DOHH2 (cell line): ENCODE measurements around the gene TGM2.

Source experiments
- H3F3A ChIP-seq: fragments of 200-600 bp; sonication (generic), shearing (Covaris generic); 2 replicates; pipeline ENCODE4 v1.6.0; 2016; ENCODE audit warnings: antibody characterized with exemption, mild to moderate bottlenecking; ENCODE audit not compliant: control insufficient read depth, insufficient read depth
- H3K27ac ChIP-seq: fragments of 200-600 bp; sonication (generic); 2 replicates; pipeline ENCODE4 v1.5.1; 2014; ENCODE audit warnings: low read depth, mild to moderate bottlenecking, low read length, moderate library complexity
- H3K27me3 ChIP-seq: fragments of 200-600 bp; sonication (generic); 2 replicates; pipeline ENCODE4 v1.6.1; 2014; ENCODE audit warnings: mild to moderate bottlenecking, low read length, mixed read lengths; ENCODE audit not compliant: control insufficient read depth
- H3K36me3 ChIP-seq: fragments of 200-600 bp; sonication (generic); 2 replicates; pipeline ENCODE4 v1.6.1; 2014; ENCODE audit warnings: mild to moderate bottlenecking, low read length, moderate library complexity, mixed read lengths; ENCODE audit not compliant: control insufficient read depth
- H3K4me1 ChIP-seq: fragments of 200-600 bp; sonication (generic); 2 replicates; pipeline ENCODE4 v1.6.1; 2014; ENCODE audit warnings: mild to moderate bottlenecking, low read length, mixed read lengths; ENCODE audit not compliant: control insufficient read depth
- H3K4me2 ChIP-seq: fragments of 200-600 bp; sonication (generic); 2 replicates; pipeline ENCODE4 v1.6.0; 2014; ENCODE audit warnings: mild to moderate bottlenecking, low read length, moderate library complexity
- H3K4me3 ChIP-seq: fragments of 200-600 bp; sonication (generic); 2 replicates; pipeline ENCODE4 v1.5.1; 2014; ENCODE audit warnings: mild to moderate bottlenecking, low read length, mixed read lengths
- H3K79me2 ChIP-seq: fragments of 200-600 bp; sonication (generic); 2 replicates; pipeline ENCODE4 v1.6.1; 2014; ENCODE audit warnings: mild to moderate bottlenecking, low read length, mixed read lengths; ENCODE audit not compliant: control insufficient read depth
- H3K9me2 ChIP-seq: fragments of 200-600 bp; sonication (generic); replicated peaks from 2 replicates; pipeline ENCODE4 v1.6.1; 2014; ENCODE audit warnings: mild to moderate bottlenecking, low read length, mixed read lengths; ENCODE audit not compliant: control insufficient read depth
- H3K9me3 ChIP-seq: fragments of 200-600 bp; sonication (generic); 2 replicates; pipeline ENCODE4 v1.6.1; 2014; ENCODE audit warnings: antibody characterized with exemption, low read length, mixed read lengths; ENCODE audit not compliant: control insufficient read depth, insufficient read depth
- H4K20me1 ChIP-seq: fragments of 200-600 bp; sonication (generic); 2 replicates; pipeline ENCODE4 v1.6.0; 2014; ENCODE audit warnings: low read depth, mild to moderate bottlenecking, antibody characterized with exemption, low read length, moderate library complexity; ENCODE audit not compliant: control insufficient read depth, insufficient read depth
- EZH2phosphoT487 ChIP-seq: fragments of 200-600 bp; sonication (generic); IDR thresholded peaks from 2 replicates; pipeline ENCODE4 v1.6.1; 2017; ENCODE audit warnings: borderline replicate concordance, mild to moderate bottlenecking, antibody characterized with exemption, low read length, moderate library complexity, mixed read lengths
- TF ChIP-seq, protein P1 (sequence below): fragments of 200-600 bp; sonication (generic); IDR thresholded peaks from one replicate; pipeline ENCODE4 v1.5.1; 2014; ENCODE audit warnings: antibody characterized with exemption, mild to moderate bottlenecking, low read depth, low read length; ENCODE audit not compliant: poor library complexity, severe bottlenecking

TGM2 gene

DNA sequence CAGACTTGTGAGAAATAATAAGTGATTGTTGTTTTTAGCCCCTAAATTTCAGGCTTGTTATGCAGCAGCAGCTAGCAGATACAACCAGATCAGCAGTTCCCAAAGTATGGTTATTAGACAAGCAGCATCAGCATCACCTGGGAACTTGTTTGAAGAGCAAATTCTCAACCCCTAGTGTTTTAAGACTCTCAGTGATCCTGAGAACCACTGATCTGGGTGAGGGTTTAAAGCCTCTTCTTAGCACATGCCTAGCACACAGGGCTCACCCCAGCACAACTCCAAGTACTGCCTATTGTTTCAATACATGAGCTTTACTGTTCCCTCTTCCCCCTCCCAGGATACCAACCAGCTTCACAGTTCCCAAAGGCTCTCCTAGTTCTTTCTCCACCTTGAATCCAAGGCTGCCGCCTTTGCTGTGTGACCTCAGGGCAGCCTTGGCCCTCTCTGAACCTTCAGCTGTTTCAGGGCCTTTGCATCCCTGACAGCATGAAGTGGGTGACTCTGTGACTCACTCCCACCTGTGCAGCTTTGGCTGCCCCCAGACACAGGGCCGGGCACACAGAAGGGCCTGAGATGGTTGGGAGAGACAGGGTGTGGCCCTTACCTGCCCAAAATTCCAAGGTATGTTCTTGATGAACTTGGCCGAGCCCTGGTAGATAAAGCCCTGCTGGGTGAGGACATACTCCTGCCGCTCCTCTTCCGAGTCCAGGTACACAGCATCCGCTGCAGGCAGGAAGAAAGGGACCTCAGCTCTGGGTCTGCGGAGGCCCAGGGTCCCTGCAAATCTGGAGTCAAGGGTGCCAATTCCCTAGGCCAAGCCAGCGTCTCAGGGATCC lies 14.5 kb downstream of the TGM2 start:
- no peaks in the 10 kb centered on the region for H3K9me3 ChIP-seq
- H3K4me2 ChIP-seq = no peak overlapping the region
- no peaks in the 10 kb centered on the region for H3K9me2 ChIP-seq
- H3K4me1 ChIP-seq = no peaks in the 10 kb centered on the region
- no peak overlapping the region for H3K27ac ChIP-seq
- H3K36me3 ChIP-seq = no peaks in the 10 kb centered on the region
- TF ChIP-seq, protein P1, sequence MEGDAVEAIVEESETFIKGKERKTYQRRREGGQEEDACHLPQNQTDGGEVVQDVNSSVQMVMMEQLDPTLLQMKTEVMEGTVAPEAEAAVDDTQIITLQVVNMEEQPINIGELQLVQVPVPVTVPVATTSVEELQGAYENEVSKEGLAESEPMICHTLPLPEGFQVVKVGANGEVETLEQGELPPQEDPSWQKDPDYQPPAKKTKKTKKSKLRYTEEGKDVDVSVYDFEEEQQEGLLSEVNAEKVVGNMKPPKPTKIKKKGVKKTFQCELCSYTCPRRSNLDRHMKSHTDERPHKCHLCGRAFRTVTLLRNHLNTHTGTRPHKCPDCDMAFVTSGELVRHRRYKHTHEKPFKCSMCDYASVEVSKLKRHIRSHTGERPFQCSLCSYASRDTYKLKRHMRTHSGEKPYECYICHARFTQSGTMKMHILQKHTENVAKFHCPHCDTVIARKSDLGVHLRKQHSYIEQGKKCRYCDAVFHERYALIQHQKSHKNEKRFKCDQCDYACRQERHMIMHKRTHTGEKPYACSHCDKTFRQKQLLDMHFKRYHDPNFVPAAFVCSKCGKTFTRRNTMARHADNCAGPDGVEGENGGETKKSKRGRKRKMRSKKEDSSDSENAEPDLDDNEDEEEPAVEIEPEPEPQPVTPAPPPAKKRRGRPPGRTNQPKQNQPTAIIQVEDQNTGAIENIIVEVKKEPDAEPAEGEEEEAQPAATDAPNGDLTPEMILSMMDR = no peak
- no peak for TF ChIP-seq EZH2phosphoT487
- no peaks in the 10 kb centered on the region for H4K20me1 ChIP-seq
- H3K4me3 ChIP-seq = no peak overlapping the region
- no peaks in the 10 kb centered on the region for H3K79me2 ChIP-seq
- H3F3A ChIP-seq = no peaks in the 10 kb centered on the region
- peaks cover 6% of the 10 kb centered on the region for H3K27me3 ChIP-seq

DNA sequence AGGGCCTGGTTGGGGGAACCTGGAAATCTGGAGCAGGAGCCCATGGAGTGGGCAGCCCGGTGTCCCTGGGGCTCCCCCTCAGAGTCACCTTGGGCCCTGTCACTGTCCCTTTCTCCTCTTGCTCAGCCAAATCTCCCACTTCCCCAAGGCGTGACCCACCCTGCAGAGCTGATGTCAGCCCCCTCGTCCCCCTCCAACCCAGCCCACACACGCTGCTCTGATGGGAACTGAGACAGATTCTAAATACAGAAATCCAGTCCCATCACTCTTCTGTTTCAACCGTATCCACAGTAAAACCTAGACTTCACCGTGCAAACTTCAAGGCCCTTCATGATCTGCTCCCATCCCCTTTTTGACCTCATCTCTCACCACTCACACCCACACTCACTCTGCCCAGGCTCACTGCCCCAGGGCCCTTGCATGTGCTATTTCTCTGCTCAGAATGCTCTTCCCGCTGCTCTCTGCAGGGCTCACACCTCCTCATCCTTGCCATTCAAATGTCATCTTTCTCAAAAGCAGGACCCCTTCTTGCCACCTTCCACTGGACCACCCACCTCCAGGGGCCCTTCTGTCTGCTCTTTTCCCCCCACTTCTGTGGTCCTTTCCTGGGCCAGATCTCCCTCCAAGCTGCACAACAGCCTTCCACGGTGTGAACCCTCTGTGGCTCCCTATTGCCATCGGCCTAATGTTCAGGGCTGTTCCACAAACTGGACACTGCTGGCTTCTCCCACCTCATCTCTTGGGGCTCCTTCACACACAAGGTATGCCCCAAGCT lies 16.6 kb downstream of the TGM2 start:
- Histone ChIP-seq H3K36me3 (no peaks in the 10 kb centered on the region), H3K27ac (no peak overlapping the region)

DNA sequence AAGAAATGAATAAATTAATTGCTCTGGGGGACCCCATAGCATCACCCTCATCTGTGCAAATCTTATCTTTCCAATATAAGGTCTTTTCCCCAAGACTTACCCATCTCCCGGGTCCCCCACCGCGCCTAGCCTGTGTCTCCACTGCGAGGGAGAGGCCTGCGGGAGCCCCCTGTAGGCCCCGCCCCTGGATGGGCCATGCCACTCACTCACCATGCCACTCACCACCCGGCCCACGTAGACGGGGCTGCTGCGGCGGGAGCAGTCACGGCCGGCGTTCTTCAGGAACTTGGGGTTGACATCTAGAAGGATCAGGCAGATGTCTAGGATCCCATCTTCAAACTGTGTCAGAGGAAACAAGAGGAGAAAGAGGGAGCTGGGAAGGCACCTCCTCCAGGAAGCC lies 17.3 kb downstream of the TGM2 start:
- Histone ChIP-seq H3K9me3 (no peaks in the 10 kb centered on the region), H4K20me1 (no peaks in the 10 kb centered on the region), H3K27ac (no peak overlapping the region), H3K9me2 (no peaks in the 10 kb centered on the region), H3K4me3 (no peak overlapping the region), H3F3A (no peaks in the 10 kb centered on the region), H3K36me3 (no peaks in the 10 kb centered on the region), H3K79me2 (no peaks in the 10 kb centered on the region), H3K4me2 (no peak overlapping the region), H3K27me3 (peaks cover 6% of the 10 kb centered on the region), H3K4me1 (no peaks in the 10 kb centered on the region)
- TF ChIP-seq EZH2phosphoT487 = no peak
- TF ChIP-seq, protein P1 = no peak

More for the DNA sequence above, 16.6 kb downstream of the TGM2 start:
- Histone ChIP-seq H3K9me3 (no peaks in the 10 kb centered on the region), H3K79me2 (no peaks in the 10 kb centered on the region), H3K27me3 (peaks cover 6% of the 10 kb centered on the region), H3K4me1 (no peaks in the 10 kb centered on the region), H3K4me3 (no peak overlapping the region), H3F3A (no peaks in the 10 kb centered on the region), H3K4me2 (no peak overlapping the region), H4K20me1 (no peaks in the 10 kb centered on the region), H3K9me2 (no peaks in the 10 kb centered on the region)
- no peak for TF ChIP-seq EZH2phosphoT487
- TF ChIP-seq, protein P1 = no peak
